Ovary (tissue), 3 donors: Measurements from ENCODE around the gene TRMT44.

Experiments
- EP300 ChIP-seq: sonication (generic); formaldehyde crosslinking; IDR thresholded peaks from one replicate; pipeline ENCODE4 v1.6.1; 2017; ENCODE audit warnings: antibody characterized with exemption
- POLR2A ChIP-seq: fragments of 450-650 bp; IDR thresholded peaks from one replicate; pipeline ENCODE4 v1.6.1; 2017; ENCODE audit warnings: antibody characterized with exemption, mild to moderate bottlenecking, moderate library complexity
- TF ChIP-seq, protein P1 (sequence below), 3 donors: fragments of 450-650 bp in 2 of 3; fragments of 200-600 bp in 1 of 3; IDR thresholded peaks; one replicate each; pipeline versions ENCODE4 v1.5.1 to v1.8.0; 2016 to 2022; ENCODE audit warnings: antibody characterized with exemption in 3 of 3, mild to moderate bottlenecking in 1 of 3
- donor health status: DM: no; HTN: no; CAD: no.

DNA sequence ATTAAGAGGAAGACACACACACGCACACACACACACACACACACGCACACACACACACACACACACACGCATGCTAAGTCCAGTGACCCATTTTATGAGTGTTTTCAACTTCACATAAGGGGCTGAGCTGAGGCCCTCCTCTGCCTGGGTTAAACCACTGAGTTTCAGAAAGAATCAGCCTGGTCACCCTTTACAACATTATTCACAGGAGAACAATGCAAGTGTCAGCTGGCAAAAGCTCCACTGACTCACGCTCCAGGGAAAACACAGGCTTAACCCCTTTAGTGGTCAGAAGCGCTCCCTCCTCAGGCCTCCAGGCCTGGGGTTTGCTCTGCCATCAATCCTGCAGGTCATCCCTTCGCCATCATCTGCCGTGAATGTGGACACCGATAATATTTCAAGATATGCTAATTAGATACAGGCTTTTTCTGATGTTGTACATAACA lies 47.0 kb upstream of the TRMT44 start:
- TF ChIP-seq, protein P1, sequence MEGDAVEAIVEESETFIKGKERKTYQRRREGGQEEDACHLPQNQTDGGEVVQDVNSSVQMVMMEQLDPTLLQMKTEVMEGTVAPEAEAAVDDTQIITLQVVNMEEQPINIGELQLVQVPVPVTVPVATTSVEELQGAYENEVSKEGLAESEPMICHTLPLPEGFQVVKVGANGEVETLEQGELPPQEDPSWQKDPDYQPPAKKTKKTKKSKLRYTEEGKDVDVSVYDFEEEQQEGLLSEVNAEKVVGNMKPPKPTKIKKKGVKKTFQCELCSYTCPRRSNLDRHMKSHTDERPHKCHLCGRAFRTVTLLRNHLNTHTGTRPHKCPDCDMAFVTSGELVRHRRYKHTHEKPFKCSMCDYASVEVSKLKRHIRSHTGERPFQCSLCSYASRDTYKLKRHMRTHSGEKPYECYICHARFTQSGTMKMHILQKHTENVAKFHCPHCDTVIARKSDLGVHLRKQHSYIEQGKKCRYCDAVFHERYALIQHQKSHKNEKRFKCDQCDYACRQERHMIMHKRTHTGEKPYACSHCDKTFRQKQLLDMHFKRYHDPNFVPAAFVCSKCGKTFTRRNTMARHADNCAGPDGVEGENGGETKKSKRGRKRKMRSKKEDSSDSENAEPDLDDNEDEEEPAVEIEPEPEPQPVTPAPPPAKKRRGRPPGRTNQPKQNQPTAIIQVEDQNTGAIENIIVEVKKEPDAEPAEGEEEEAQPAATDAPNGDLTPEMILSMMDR (IDR thresholded peaks at IDR 0.05) = no peak
- TF ChIP-seq POLR2A (no peak), EP300 (no peak)
